Measurements from ENCODE around the gene TK2.
"Not testable (repeated sequence)": the region's sequence is repeated elsewhere in the genome, so short reads cannot be mapped to it uniquely, and the experiment has no call there.

TK2 gene

GRCh38 chr16:66572356-66572755 lies 22.4 kb upstream of the TK2 start:
- DNase-seq: no peak

- DNase-seq: no peak
Measured at GRCh38 chr16:66569827-66570405, 20.0 kb upstream of the TK2 start.

- no peak for DNase-seq
Measured at GRCh38 chr16:66569131-66569530, 19.2 kb upstream of the TK2 start.

- no peak for DNase-seq
Measured at GRCh38 chr16:66568355-66568754, 18.4 kb upstream of the TK2 start.

- not testable (repeated sequence) for DNase-seq
Measured at GRCh38 chr16:66567270-66567669, 17.3 kb upstream of the TK2 start.

GRCh38 chr16:66566051-66566901 lies 16.4 kb upstream of the TK2 start, which contains the start of gene CMTM1:
TSS of gene CMTM1 (plus strand) at chr16:66566439. CDS start at chr16:66566514, 75 bp downstream.
- no peak for DNase-seq

GRCh38 chr16:66563574-66564334 lies 13.8 kb upstream of the TK2 start:
- DNase-seq: no peak

GRCh38 chr16:66562986-66563385 lies 13.1 kb upstream of the TK2 start:
- DNase-seq: no peak

- no peak for DNase-seq
Measured at GRCh38 chr16:66562409-66562808, 12.5 kb upstream of the TK2 start.

- DNase-seq: no peak
Measured at GRCh38 chr16:66561381-66562080, 11.6 kb upstream of the TK2 start.

- no peak for DNase-seq
Measured at GRCh38 chr16:66560107-66560506, 10.2 kb upstream of the TK2 start.

- no peak for DNase-seq
Measured at GRCh38 chr16:66554495-66554894, 4.6 kb upstream of the TK2 start.

- DNase-seq: no peak
Measured at GRCh38 chr16:66554021-66554420, 4.1 kb upstream of the TK2 start.

- DNase-seq: no peak
Measured at GRCh38 chr16:66553223-66553622, 3.3 kb upstream of the TK2 start.

- peak; percentile 35 for DNase-seq
Measured at GRCh38 chr16:66552286-66553177, 2.6 kb upstream of the TK2 start, which contains the start of gene CKLF. TSS of gene CKLF (plus strand) at chr16:66552576. CDS start at chr16:66552716, 140 bp downstream.

GRCh38 chr16:66551788-66552285 lies 1.9 kb upstream of the TK2 start:
- no peak for DNase-seq

GRCh38 chr16:66551348-66551759 lies 1.4 kb upstream of the TK2 start:
- no peak for DNase-seq

GRCh38 chr16:66548868-66549267 lies 1.1 kb downstream of the TK2 start:
- DNase-seq: no peak

GRCh38 chr16:66548068-66548467 lies 1.9 kb downstream of the TK2 start:
- DNase-seq: no peak

GRCh38 chr16:66547101-66547989 lies 2.6 kb downstream of the TK2 start:
- DNase-seq: no peak
